ENCODE data around the gene FBXO9. TPM values are rescaled to one million over a fixed set of nuclear protein-coding genes. Genes with fewer than 3 reads are reported as not detected.

FBXO9 gene
- total and polyA plus RNA-seq, 2 of the 8 experiments (the other 6 are each of a cell fraction or from before 2014, with no cell fraction given) = 41.3 to 50.9 TPM

GRCh38 chr6:53128842-53129241 lies 63.6 kb downstream of the FBXO9 start:
- Histone ChIP-seq H3K4me3 (ENCODE audit: extremely low read depth in 1 of 4, insufficient read depth in 2 of 4, low read depth in 3 of 4, low read length in 4 of 4) (no peak overlapping the region), H4K91ac (replicated peaks; ENCODE audit: insufficient read length, low read length) (no peak overlapping the region), H3K9ac (replicated peaks in 1 of 4; ENCODE audit: extremely low read depth in 1 of 4, low read depth in 3 of 4, low read length in 3 of 4) (no peak overlapping the region), H4K20me1 (replicated peaks in 1 of 2; ENCODE audit: control insufficient read depth in 1 of 2, insufficient read depth in 2 of 2, low read length in 2 of 2) (no peaks in the 10 kb centered on the region), H3K14ac (ENCODE audit: insufficient read length) (no peak overlapping the region), H3K79me2 (ENCODE audit: control insufficient read depth in 1 of 2, insufficient read depth in 2 of 2, low read length in 2 of 2) (no peaks in the 10 kb centered on the region), H3K79me1 (ENCODE audit: low read depth, low read length) (no peaks in the 10 kb centered on the region), H2AFZ (ENCODE audit: low read length) (no peak overlapping the region), H4K5ac (ENCODE audit: insufficient read length, low read depth, low read length) (no peak overlapping the region), H2BK20ac (ENCODE audit: low read length) (no peak overlapping the region), H3K36me3 (ENCODE audit: control insufficient read depth in 2 of 4, insufficient read depth in 4 of 4, low read length in 3 of 4) (no peaks in the 10 kb centered on the region), H2BK12ac (ENCODE audit: low read depth, low read length) (no peak overlapping the region), H2BK5ac (ENCODE audit: low read depth, low read length) (no peak overlapping the region), H2AK5ac (ENCODE audit: low read depth, low read length) (no peak overlapping the region), H3K9me3 (ENCODE audit: insufficient read depth in 2 of 2, low read depth in 1 of 2, low read length in 1 of 2) (no peaks in the 10 kb centered on the region), H3K56ac (replicated peaks; ENCODE audit: insufficient read length, low read depth, low read length) (no peak overlapping the region), H2BK15ac (ENCODE audit: low read length) (no peak overlapping the region), H3K4me1 (replicated peaks in 1 of 4; ENCODE audit: control insufficient read depth in 3 of 4, insufficient read depth in 4 of 4, low read length in 3 of 4) (no peaks in the 10 kb centered on the region), H3K23ac (ENCODE audit: insufficient read length) (no peak overlapping the region), H3K4ac (replicated peaks; ENCODE audit: insufficient read length, low read depth, low read length) (no peak overlapping the region), H3K27me3 (replicated peaks in 1 of 4; ENCODE audit: control insufficient read depth in 3 of 4, extremely low read depth in 1 of 4, insufficient read depth in 3 of 4, low read length in 3 of 4) (peaks cover 0 to 2% (median 0%) of the 10 kb centered on the region in 4 experiments; a peak in 1 of 7 replicates), H2BK120ac (replicated peaks; ENCODE audit: low read depth, low read length) (no peak overlapping the region), H3K18ac (ENCODE audit: extremely low read depth, low read length) (no peak overlapping the region), H3K4me2 (ENCODE audit: insufficient read depth in 1 of 2, low read depth in 2 of 2, low read length in 2 of 2) (no peak overlapping the region), H3K27ac (ENCODE audit: low read depth, low read length) (no peak overlapping the region), H3K23me2 (ENCODE audit: low read depth, low read length) (no peaks in the 10 kb centered on the region), H4K8ac (ENCODE audit: extremely low read depth, insufficient read depth, low read length) (no peak overlapping the region)
- TF ChIP-seq CHD1 (IDR thresholded peaks at IDR 0.05; ENCODE audit: low read depth, low read length) (no peak), SRF (IDR thresholded peaks at IDR 0.05; ENCODE audit: low read depth, low read length) (no peak), TBP (IDR thresholded peaks at IDR 0.05; ENCODE audit: low read depth, low read length) (no peak), EP300 (IDR thresholded peaks at IDR 0.05; ENCODE audit: borderline replicate concordance in 1 of 2, low read depth in 2 of 2, low read length in 2 of 2) (no peak), EZH2 (IDR thresholded peaks at IDR 0.05; ENCODE audit: low read depth, low read length, severe bottlenecking) (no peak), POLR2A (IDR thresholded peaks at IDR 0.05; ENCODE audit: control extremely low read depth in 1 of 2, low read depth in 2 of 2, low read length in 2 of 2) (no peak), CTBP2 (IDR thresholded peaks at IDR 0.05; ENCODE audit: borderline replicate concordance, insufficient read depth, insufficient read length, low read length) (no peak), SP4 (IDR thresholded peaks at IDR 0.05; ENCODE audit: low read length) (no peak), CBX8 (IDR thresholded peaks at IDR 0.05; ENCODE audit: borderline replicate concordance, low read depth, low read length) (no peak), RAD21 (IDR thresholded peaks at IDR 0.05 in 1 of 2, conservative IDR thresholded peaks at IDR 0.05 in 1 of 2; ENCODE audit: low read depth in 2 of 2, low read length in 2 of 2) (no peak), NRF1 (IDR thresholded peaks at IDR 0.05; ENCODE audit: low read depth, low read length) (no peak)
- TF ChIP-seq, protein P1, sequence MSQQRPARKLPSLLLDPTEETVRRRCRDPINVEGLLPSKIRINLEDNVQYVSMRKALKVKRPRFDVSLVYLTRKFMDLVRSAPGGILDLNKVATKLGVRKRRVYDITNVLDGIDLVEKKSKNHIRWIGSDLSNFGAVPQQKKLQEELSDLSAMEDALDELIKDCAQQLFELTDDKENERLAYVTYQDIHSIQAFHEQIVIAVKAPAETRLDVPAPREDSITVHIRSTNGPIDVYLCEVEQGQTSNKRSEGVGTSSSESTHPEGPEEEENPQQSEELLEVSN (IDR thresholded peaks at IDR 0.05) = no peak
- WGBS, 2 experiments (ENCODE audit: extremely low coverage in 1 of 2, insufficient coverage in 1 of 2, insufficient read length in 1 of 2, insufficient replicate concordance in 2 of 2, low coverage in 1 of 2, low lambda C conversion rate in 2 of 2, missing lambda C conversion rate in 1 of 2) = 93% methylated on average over 5 of the region's 5 CpGs; no CpG with 5 or more reads in 1 of the 2 experiments
- DNase-seq (ENCODE audit: low read depth in 1 of 2, low spot score in 2 of 2) (no peak), FAIRE-seq (no peak)
- CTCF ChIA-PET (ENCODE audit: partially characterized antibody) = interaction anchor here (0.5 to 1.1 kb wide), 3 partner anchors 19 to 590 kb away, joined by 3 to 4 read pairs (median 4); no protein-coding TSS in a partner anchor
- POLR2A ChIA-PET (ENCODE audit: partially characterized antibody) = no interaction called here
